CD4-positive, alpha-beta T cell treated with Interleukin-4 for 1 hour (primary cell): ENCODE data around the gene NYNRIN.
"Not testable (repeated sequence)": the region's sequence is repeated elsewhere in the genome, so short reads cannot be mapped to it uniquely, and the experiment has no call there.

Experiments
- DNase-seq, 2 donors: peaks; one replicate each; pipeline ENCODE4 v3.0.0-alpha.2; 2020 to 2022

The NYNRIN gene

DNA sequence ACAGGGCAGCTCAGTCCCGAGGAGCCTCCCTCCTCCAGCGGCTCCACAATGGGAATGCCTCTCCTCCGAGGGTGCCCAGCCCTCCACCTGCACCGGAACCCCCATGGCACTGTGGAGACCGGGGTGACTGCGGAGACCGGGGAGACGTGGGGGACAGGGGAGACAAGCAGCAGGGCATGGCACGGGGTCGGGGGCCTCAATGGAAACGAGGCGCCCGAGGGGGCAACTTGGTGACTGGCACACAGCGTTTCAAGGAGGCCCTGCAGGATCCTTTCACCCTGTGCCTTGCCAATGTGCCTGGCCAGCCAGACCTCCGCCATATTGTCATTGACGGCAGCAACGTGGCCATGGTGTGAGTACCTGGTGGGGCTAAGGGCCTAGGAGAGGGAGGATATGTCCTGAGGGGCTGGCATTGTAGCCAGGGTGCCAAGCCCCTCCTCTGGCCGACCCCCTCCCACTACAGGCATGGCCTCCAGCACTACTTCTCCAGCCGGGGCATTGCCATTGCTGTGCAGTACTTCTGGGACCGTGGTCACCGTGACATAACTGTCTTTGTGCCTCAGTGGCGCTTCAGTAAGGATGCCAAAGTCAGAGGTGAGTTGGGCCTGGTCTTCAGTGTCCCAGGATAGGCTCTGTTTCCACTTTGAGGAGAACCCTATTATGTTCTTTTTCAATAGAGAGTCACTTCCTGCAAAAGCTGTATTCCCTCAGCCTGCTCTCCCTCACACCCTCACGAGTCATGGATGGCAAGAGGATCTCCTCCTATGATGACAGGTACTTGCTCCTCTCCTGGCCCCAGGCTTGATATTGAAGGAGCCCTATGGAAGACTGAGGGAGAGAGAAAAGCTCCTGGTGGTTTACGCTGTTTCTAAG is 33.7 kb downstream of the NYNRIN start:
- no peak for DNase-seq

DNA sequence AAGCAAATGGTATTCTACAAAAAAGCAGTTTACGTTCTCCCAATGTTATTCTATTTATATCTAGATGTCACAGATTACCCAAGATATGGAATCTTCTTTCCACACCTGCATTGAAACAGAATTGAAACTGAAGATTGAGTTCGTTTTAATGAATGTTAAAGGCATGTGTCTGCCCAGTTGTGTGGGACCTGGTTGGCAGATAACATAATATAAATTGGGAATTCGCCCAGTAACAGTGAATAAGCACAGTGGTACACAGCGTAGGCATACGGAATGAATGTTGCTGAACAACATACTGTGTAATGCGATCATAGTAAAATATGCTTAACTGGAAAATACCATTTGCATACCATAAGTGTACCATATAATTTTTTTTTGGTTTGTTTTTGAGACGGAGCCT is 35.2 kb downstream of the NYNRIN start:
- DNase-seq: no peak

DNA sequence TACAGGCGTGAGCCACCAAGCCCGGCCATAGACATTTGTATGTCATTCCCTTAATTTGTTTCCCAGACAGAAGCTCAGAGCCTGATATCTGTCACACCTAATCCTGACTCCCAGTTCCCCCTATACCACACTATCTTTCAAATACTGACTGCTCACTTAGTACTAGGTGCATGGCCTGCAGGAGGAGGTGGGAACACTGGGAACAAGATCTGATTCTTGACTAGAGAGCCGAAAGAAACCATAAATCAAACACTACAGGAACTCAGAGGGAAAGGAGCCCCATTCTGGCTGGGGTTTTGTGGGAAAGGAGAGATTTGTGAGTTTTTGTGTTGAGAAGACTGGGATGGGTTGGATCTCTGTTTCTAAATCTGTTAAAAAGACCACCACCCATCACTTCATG is 35.9 kb downstream of the NYNRIN start:
- no peak for DNase-seq

DNA sequence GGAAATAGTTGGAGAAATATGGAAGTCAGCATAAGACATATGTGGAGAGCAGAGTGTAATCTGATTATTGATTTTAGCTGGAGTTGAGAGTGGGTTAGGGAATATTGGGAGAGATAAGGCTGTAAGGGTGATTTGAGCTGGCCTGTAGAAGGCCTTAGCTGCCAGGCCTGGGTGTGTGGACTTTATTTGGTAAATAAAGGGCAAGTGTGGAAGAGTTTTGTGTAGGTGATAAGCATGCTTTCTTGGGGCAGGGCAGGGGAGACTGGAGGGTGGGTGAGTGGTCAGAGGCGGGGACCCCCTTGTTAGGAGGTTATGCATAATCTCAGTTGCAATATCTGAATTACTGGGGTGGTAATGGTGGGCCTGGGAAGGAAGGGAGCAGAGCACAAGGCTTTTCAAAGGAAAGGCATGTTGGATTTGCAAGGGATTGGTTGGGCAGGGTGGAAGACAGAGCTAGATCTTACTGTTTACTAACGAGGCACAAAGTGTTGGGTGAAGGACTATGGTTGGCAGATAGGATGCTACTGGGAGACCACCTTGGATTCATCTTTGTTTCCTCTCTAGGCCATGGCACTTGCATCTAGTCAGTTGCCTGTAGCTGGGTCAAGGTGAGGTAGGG is 36.5 kb downstream of the NYNRIN start:
- no peak for DNase-seq

DNA sequence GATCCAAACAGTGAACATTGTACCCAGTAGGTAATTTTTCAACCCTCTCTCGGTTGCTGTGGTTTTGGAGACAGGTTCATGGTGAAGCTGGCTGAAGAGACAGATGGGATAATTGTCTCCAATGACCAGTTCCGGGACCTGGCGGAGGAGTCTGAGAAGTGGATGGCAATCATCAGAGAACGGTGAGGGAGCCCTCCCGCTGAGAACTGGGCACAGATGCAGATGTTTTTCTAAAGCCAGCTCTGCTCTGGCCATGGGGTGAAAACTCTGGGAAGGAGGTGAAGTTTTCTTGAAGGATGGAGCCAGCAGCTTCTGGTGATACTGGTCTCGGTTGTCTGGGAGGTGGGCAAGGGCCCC is 37.2 kb downstream of the NYNRIN start:
- no peak for DNase-seq

DNA sequence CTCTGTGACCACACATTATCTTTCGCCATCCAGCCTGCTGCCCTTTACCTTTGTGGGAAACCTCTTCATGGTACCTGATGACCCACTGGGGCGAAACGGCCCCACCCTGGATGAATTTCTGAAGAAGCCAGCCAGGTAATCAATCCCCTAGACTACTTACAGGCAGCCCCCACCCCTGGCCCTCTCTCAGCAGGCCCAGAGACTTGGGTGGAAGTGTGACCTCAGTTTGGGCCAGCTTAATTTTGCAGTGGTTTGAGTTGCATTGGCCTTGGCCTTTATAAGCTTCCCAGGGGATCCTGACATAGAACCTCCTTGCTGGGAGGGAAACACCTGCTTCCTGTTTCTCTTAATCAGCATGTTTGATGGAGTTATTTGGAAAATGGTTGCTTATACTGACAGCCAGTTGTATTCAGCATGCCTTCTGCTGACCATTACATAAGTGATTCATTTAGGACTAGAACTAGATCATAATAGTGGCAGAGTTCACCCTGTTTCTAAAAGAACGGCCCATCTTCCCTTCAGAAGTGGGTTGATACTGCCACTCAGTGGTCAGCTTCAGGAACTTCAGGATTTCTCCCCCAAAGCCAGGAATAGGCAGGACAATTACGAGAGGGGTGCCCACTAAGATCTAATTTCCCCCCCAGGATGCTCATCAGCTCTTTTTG is 37.7 kb downstream of the NYNRIN start:
- DNase-seq: peak; percentile 61 to 75

DNA sequence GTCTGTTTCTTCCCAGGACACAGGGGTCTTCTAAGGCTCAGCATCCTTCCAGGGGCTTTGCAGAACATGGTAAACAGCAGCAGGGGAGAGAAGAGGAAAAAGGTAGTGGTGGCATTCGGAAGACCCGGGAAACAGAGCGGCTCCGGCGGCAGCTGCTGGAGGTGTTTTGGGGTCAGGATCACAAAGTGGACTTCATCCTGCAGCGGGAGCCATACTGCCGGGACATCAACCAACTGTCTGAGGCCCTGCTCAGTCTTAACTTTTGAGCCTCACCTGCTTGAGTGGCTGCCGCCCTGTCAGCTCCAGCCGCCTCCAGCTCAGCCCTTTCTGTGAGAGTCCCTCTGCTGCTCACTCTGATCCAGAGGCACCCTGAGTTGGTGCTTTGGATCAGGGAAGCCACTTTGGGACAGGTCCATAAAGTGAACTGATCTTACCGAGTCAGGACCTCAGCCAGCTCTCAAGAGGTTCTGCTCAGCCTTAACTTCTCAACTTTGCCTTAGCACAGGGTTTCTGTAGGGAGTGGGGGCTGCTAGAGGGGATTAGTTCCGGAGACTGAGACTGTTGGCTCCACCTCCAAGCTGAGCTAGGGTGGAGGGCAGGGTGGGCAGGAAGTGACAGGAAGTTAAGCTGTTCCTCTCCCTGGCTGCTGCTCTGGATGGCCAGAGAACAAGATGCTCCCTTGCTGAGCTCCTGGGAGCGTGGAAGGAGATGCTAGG is 38.4 kb downstream of the NYNRIN start:
- no peak for DNase-seq

DNA sequence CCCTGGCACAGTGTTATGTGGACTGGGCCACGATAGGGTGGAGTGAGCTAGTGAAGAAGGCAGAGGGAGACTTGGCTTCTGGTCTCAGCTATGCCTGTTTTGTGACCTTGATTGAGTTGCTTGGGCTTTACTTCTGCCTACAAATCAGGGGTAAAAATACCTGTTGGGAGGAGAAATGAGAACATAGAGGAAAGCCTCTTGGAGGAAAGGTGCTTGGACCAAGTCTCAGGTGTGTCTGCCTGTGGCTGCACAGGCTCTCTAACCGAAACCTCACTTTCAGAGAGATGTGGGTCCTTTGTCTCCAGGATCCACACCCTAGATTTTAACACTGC is 38.9 kb downstream of the NYNRIN start:
- no peak for DNase-seq

DNA sequence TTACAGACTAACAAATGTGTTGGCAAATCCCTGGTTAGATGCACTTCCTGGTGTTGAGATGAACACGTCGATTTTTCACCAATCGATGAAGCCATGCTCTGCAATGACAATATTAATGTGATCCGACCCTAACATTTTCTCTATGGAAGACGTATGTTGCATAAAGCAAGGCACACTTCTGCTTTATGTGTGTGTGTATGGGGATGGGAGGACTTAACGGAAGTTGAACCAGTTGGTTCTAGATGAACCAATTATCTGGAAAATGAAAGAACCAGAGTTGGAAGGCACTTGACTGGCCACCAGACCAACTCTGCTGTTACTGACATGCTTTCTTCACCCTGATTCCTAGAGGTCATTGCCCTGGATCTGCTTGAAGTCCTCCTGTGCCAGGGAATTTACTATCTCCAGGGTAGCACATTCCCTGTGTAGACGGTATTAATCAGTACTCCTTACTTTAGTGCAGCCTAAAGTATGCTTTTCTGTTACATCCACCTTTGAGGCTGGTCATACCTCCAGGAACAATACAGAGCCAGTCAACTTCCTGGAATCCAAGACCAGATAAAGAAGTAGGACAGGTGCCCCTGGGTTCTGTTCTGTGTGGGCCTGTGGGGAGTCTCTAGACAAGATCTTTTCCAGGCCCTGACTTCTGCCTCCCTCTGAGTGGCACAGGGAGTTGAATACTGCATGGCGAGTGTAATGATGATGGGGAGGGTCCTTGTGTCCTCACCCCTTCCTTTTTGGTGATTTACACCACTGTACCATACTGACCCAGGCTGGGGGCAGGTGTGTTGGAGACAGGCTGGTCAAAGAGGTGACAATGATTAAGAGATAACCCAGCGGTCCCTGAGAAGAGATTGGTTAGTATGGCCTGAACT is 39.7 kb downstream of the NYNRIN start:
- DNase-seq: no peak

DNA sequence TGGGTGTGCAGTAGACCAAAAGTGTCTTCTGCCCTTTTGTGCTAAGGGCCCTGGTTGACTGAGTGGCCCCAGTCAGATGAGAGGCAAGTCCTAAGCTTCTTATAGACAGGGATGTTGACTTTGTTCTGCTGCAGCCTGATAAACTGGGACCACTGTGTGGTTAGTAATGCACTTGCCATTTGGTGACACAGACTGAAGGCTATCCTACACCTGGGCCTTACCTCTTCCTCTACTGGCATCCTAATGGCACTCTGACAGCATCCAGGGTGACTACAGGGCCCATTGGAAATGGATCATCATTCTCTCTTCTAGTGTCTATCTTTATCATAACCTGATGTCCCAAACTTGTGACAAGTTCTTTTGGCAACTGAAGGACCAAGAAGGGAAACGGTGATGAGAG is 40.5 kb downstream of the NYNRIN start:
- no peak for DNase-seq

DNA sequence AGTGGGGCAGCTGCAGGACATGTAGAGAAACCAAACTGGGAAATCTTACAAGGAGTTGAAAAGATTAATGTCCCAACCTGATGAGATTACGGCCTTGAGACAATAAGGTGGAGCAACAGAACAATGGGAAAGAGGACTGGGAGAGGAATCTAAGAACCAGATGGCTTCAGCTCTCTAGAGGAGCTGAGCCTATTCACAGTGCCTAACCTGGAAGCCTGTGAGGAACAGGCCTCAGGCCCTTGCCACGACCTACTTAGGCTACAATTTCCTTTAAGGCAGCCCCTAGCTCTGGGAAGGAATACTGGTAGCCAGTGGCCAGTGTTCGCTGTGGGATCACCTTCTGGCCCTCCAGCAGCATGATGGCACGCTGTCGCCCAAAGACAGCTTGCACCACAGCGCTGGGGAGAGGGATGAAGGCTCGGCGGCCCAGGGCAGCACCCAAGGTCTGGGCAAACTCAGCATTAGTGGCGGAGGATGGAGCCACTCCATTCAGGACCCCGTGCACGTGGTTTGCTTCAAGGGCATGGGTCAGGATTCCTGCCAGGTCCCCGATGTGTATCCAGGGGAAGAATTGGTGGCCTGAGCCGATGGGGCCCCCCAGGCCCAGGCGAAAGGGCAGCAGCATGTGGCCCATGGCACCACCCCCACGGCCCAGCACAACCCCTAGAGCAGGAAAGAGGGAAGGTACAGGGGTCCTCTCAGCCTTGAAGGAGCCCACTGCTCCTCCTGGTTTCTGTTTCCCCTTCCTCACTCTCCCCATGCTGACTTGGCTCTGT is 41.2 kb downstream of the NYNRIN start:
- DNase-seq: no peak

DNA sequence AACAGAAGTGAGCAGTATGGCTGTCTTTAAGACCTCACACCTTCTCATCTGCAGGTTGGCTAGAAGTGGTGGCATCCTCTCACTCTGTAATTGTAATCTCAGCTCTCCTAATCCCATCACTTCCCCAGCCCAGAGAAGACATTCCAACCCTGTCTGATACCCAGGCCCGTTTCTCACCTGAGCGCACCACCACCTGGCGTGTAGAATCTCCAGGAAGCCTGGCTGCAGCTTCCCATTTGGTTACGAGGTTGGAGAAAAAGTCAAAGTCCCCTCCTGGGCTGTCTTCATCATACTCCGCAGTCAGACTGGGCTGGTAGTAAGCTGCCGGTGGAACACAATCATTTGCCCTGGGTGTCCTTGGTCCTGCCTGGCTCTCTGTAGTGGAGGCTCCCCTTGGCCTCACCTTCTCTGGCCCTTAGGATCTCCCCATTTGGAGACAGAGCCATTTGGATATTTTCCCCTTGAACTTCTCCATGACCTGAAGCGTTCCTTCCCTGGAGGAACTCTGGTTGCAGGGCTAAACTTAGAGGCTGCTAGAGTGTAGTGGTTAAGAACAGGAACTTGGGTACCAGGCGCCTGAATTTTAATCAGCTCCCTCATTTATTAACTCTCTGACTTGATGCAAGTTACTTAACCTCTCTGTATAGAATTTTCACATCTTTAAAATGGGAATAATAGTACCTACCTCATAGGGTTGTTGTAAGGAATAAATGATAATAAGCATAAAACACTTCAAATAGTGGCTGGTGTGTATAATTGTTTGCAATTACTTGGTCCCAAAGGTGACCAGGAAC is 42.0 kb downstream of the NYNRIN start:
- no peak for DNase-seq

DNA sequence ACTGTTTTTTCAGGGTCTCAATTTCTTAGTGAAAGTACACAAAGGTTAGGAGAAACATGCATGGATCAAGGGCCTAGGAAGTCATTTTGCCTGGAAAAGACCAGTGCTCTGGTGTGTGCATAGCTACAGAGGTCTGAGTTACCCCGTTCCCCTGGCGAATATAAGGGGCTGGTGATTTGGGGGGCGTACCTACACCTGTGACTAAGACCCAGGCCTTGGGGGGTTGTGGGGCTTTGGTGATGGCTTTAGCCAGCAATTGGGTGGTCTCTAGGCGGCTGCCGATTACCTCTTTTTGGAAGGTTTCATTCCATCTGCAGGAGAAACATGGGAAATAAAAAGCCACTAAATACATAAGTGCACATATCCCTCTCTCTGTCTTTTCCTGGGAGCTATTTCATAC is 42.7 kb downstream of the NYNRIN start:
- no peak for DNase-seq

DNA sequence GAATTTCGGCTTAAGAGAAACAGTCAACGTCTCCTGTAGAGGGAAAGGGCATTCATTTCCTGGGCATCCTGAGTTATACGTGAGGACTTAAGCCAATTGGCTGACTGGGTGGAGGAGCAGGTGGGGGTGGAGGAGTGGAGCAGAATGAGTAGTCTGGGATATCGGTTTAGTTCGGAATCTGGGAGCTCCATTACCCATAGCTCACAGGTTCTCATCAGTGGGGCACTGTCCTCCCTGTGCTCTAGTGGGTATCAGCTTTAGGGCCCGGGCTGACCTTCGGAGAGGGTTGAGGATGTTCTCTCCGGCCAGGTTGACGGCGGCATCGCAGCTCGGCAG is 43.1 kb downstream of the NYNRIN start:
- no peak for DNase-seq

DNA sequence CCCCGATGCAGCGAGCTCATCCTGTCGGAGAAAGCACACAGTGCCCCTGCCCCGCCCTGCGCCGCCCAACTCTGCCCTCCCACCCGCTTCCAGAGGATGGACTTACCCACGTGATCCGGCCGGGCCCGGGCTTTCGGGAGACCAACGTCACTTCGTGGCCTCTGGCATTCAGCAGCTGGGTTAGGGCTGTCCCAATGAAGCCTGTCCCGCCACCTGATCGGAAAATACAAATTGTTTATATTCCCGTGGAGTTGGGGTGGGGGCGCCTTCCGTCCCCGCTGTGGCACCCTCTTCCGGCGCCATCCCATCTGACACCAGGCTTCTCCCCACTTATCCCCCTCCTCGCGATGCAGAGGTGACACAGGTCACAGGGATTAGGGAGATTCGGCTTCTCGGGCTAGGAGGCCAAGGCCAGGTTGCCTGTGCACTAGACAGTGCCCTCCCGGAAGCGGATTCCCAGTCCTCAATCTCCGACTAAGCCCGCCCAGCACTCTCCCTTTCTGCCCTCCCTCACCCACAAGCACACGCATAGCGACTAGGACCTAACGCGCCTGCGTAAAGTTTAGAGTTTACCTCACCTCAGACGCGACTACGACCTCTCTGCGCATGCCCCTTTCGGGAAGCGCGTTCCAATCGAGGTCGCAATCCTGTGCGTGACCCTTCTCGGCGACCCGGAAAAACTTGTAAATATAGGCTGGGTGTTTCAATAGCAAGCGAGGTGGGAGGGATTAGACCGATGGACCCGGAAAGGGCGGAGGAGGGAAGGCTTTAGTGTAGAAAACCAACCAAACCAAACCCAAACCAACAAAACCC is 43.6 kb downstream of the NYNRIN start, which contains the start of gene SDR39U1:
Gene SDR39U1, minus strand, starts transcription at position 537 of the 813 bp plus-strand sequence. Its CDS starts 7 bp downstream, at position 530.
- DNase-seq: peak; percentile 99

DNA sequence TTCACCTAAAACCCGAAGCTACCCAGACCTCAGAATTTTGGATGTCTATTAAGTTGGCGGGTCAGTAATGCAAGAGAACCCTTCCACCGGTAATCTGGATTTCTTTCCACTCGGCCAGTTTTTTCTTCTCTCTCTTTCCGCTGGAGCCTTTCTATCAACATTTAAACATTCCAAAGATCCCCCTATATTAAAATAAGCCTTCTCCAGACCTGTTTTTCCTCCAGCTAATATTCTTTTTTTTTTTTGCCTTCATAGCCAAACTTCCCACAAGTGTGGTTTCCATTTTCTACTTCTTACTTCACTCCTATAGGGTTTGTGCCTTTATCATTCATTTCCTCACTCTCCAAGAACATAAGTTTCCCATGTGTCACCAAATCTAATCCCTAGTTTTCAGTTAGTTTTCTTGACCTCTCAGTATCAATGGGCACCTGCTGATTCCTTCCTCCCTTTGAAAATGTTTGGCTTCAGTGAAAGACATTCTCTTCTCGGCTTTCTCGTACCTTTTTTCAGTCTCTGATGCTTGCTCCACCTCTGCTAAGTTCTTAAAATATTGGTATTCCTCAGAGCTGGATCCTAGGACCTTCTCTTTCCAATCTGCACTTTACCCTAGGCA is 44.4 kb downstream of the NYNRIN start:
- no peak for DNase-seq

DNA sequence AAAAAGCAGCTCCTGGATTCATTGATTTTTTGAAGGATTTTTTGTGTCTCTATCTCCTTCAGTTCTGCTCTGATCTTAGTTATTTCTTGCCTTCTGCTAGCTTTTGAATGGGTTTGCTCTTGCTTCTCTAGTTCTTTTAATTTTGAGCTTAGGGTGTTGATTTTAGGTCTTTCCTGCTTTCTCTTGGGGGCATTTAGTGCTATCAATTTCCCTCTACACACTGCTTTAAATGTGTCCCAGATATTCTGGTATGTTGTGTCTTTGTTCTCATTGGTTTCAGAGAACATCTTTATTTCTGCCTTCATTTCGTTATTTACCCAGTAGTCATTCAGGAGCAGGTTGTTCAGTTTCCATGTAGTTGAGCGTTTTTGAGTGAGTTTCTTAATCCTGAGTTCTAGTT is 52.0 kb downstream of the NYNRIN start:
- not testable (repeated sequence) for DNase-seq

DNA sequence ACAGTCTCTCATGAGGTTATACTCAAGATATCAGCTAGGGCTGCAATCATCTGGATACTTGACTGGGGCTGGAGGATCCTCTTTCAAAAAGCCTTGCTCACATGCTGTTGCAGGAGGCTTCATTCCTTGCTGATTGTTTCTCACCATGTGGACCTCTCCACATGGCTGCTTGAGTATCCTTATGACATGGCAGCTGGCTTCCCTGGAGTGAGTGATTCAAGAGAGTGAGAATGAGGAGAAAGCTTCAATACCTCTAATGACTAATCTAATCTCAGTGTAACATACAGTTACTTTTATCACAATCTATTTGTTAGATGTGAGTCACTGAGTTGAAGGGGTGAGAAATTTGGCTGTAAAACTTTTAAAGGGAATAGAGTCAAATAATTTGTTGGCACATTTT is 58.2 kb downstream of the NYNRIN start:
- no peak for DNase-seq

DNA sequence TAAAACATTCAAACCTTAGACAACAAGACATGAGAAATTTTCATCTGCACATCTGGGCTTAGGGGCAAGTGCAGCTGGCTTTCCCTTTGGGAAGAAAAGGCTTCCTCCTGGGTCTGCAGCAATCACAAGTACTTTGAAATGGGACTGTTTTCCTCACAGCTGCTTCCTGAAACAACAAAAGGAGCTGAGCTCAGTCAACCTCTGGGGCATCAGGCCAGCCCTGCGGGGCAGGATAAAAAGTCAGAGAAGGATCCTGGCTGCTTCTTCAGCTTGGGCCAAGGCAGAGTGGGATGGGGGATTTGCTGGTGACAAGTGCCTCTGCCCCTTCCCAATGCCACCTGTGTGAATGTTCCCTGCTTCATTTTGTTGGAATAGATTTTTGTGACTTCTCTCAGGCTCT is 59.9 kb downstream of the NYNRIN start:
- DNase-seq: no peak

DNA sequence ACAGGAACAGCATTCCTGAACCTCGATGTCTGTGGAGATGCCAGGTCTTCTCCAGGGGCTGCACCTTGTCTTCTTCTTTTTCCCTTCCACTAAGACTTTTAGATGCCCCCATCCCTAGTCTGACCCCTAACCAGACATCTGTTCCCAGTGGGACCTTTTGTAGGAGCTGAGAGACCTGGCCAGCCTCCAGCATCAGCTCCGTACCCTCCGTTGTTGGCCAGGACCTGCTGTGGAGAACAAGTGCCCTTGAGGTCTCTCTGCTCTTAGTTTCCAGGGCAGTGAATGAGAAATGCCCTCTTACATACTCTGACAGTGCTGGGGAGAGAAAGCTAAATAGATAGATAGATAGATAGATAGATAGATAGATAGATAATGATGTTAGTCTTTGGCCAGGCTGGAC is 60.5 kb downstream of the NYNRIN start:
- DNase-seq: no peak
